ENCODE data around the gene CDK18.

Gene CDK18

DNA sequence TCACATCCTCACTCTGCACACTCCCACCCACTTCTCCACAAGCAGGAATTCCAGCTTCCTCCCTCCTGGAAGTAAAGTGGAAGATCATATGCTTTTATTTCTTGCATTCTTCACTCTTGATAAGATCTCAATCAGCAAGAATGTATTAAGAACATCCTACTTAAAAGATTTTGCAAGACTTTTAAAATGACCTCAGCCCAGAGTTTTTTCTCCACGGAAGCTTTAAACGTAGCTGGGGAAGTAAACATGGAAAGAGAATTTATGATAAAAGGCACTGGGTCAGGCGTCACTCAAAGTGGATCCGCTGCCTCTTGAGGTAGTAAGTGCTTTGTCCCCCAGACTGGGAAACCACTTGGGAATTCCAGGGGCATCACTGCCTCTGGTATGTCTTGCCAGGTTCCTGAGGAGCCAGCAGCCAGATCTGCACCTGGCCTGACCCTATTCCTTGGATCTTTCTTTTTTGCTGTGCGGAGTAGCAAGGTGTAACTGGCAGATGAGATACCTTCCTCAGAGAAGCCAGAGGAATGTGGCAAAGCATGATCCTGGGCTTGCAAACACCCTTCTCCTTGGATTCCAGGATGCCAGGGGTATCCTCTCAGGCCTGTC, 33.9 kb downstream of the CDK18 start:
- peak; percentile 28 to 71 (median 56) for DNase-seq

DNA sequence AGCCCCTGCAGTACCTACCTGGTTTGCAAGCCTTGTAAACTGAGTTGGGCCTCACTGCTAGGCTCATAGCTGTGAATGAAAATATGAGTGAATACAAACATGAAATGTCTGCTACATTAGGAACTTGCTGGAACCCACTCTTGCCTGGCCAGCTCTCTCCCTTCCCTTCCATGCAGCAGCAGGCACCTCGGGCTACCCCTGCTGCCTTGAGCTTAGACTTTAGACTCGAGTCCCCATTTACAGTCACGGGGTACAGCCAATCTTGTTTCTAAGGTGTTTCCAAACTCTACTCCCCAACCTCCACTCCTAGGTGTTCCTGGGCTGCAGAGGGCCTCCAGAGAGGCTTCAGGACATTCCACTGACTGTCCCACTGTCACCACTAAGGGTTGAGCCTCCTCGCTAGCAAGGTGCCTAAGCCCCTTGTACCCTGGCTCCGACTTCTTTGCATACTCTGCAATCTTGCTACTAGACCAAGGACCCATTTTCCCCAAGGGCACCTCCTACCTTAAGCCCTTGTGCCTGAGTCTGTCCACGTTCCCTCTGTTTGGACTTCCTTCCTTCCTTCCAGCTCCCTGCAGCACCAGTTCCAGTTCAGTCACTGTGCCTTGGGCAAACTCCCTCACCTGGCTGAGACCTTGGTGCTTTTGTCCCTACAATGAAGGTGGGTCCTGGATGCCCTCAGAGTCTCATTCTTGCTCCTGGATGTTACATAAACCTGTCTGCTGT, 36.9 kb downstream of the CDK18 start:
- DNase-seq = no peak

DNA sequence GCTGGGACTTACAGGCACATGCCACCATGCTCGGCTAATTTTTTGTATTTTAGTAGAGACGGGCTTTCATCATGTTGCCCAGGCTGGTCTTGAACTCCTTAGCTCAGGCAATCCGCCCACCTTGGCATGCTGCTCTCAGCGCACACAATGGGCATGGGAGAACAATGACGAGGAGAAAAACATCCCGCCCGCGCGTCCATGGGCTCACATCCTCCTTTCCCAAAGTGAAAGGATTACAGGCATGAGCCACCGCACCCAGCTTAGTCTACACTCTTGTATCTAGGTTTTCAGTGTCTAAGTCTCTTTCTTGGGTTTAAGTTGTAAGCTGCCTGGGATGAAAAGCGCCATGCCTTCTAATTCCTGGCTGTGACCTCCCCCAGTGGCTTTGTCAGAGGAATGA, 37.9 kb downstream of the CDK18 start:
- peak; percentile 24 to 59 (median 38) for DNase-seq

DNA sequence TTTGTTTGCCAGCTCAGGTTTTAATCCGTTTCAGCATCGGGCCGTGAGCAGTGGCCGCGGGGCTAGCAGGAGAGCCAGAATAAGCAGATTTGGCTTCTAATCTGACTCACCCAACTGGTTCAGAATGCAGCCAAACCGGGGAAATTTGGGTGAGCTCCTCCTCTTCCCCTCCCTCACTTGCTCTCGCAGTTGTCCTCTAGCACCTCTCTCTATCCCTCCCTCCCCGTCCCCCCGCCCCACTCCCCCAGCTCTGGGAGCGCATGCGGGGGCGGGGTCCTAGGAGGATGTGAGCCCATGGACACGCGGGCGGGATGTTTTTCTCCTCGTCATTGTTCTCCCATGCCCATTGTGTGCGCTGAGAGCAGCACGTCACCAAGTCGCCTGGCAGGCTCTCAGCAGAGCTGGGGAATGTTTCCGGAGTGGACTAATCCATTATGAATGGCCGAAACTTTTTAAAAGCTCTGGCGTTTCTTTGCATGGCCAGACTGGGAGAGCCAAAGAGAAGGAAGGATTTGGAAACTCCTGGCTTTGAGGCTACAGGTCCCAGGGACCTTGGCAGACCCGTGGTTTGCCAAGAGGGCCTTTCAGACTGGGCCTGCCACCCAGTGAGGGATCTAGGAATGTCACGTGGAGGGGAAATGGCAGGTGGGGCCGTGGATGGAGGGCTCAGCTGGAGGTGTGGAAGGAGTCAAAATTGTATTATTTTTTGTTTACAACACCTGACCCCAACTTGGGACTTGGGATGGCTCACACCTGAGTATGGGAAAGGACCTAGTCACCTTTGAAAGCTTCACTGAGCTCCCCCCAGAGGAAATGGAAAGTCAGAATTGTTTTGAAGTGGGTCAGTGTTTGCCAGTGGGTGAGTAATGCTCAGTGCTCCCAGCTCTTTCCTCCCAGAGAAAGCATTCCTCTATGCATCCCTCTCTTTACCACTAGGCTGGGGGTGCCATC, 39.2 kb downstream of the CDK18 start:
- peak; percentile 78 to 94 (median 90) for DNase-seq

DNA sequence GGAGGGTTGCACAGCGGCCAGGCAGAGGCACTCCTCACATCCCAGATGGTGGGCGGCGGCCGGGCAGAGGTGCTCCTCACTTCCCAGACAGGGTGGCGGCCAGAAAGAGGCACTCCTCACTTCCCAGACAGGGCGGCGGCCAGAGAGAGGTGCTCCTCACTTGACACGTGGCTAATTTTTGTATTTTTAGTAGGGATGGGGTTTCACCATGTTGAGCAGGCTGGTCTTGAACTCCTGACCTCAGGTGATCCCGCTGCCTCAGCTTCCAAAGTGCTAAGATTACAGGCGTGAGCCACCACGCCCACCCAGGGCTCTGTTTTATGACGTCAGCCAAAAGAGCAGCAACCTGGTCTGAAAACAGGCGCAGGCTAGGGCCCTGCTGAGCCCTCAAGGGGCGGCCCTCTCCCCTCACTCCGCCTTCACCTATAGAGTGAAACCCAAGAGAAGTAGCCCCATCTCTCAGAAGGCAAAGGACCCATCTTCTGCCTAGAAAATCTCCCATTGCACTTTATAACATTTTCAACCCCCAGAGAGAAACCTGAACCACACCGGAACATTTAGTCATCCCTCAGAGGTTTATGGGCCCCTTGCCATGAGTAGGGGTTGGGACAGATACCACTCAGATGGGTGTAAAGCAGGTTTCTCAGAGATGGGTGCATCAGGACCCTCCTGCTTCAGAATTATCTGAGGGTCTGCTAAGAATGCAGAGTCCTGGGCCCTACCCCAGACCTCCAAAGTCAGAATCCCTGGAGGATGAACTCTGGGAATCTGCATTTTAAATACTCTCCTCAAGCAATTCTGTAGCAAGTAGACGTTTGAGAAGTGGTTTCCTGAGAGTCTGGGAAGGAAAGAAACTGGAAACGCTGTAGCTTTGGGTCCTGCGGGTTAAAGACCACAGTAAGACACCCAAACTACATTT, 40.8 kb downstream of the CDK18 start:
- DNase-seq = no peak

DNA sequence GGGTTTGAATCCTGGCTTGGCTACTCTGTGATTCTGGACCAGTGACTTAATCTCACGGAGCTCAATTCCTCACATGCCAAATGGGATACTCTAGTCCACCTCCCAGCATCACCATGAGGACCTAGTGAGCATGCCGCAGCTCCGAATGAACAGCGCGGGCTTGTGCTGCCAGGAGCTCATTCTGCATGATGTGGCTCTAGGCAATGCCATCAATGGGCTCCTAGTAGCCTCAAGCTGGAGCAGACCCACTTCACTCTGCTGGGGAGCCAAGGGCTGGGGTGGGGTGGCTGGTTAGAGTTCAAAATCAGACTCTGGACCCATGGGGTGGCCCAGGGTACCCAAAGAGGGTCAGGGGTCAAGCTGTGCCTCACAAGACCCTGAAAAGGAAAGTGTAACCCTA, 41.5 kb downstream of the CDK18 start:
- no peak for DNase-seq

DNA sequence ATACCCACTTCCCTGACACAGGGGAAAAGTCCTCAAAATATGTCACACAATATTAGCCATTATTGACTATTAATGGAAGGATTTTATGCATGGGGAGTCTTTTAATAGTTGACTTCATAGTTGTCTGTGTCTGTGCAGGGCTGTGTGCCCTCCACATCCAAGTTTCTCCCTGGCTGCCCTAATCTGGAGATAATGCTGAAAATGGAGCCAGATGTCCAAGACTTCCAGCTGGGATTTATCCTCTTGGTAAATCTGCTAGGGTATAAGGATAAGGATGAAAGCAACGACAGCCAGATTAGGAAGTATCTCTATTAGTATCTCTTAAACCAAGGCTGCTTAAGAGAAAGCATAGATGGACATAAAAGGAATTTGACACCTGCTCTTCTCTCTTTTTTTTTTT, 42.1 kb downstream of the CDK18 start:
- no peak for DNase-seq

DNA sequence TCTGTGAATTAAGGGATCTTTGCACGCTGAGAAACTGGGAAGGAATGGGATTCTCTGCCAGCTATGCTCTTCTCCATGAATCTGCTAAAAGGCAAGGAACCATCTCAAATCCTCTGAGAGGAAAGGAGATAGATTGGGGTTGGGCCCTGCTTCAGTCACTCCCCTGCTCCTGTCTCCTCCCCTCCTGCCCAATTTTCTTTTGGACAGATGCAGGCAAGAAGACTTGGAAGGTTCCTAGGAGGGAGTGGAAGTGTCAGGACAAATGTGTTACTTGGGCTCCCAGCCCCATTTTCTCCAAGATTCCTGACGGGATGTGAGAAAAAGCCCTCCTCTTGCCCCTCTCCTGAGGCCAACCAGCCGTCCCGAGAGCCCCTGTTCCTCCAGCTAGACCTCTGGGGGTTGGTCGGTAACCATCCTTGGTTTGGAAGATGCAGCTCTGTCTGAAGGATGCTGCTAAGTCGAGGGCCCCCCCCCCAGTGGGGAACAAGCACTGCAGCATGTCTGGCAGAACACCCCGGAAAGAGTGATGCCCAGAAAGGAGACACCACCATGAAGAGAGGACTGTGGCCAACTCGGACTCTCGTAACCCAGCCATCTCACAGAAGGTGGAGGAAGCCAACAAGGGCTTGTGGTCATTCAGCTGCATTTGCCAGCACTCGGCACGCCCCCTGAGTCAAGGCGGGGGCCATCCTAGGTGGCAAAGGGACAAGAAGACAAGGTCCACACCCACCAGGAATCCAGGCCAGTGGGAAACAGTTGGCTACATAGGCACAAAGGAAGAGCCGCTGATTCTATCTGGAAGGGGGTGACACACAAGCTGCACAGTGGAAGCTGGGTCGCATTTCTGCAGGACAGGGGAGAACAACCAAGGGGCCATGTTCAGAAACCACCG, 43.7 kb downstream of the CDK18 start:
- DNase-seq = no peak

DNA sequence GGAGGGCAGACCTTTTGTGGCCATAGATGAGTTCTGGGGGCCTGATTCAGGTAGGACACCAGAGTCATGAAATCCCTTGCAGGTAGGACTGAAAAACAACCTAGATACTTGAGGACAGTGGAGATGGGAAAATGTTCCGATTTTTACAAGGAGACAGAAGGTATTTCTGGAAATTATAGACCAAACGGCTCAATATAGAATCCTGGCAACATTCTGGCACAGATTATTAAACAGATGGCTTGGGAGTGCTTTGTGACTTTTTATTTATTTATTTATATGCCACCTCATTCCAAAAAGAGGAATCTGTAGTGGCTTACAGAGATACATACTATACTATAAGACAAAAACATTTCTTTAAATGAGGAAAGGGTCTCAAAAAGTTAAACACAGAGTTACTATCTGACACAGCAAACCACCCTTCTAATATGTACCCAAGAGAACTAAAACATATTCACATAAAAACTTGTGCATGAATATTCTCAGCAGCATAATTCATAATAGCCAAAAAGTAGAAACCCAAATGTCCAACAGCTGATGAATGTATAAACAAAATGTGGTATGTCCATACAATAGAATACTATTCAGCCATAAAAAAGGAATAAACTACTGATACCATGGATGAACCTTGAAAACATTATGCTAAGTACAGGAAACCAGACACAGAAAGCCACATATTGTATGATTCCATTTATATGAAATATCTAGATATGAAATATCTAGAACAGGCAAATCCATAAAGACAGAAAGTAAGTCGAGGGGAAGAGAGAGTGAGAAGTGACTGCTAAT, 49.8 kb downstream of the CDK18 start:
- DNase-seq = no peak

DNA sequence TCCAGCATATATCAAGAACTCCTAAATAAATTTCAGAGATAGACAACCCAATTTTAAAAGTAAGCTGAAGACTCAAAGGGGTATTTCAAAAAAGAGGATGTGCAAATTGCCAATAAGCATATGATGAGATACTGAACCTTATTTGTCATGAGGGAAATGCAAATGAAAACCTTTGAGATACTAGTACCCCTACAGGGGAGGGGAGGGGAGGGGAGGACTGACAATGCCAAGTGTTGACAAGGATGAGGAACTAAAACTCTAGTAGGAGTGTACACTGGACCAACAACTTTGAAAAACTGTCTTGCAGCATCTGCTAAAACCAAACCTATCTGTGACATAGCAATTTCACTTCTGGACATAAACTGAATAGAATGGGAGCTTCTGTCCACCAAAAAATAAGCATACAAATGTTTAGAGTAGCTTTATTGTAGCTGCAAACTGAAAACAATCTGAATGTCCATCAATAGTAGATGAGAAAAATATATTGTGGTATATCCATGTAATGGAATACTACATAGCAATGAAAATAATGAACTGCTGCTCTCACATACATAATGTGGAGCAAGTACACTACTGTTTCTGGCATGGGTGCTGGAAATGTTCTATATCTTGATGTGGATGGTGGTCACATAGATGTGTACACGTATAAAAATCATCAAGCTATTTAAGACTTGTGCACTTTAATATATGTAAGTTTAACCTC, 57.2 kb downstream of the CDK18 start:
- no peak for DNase-seq

DNA sequence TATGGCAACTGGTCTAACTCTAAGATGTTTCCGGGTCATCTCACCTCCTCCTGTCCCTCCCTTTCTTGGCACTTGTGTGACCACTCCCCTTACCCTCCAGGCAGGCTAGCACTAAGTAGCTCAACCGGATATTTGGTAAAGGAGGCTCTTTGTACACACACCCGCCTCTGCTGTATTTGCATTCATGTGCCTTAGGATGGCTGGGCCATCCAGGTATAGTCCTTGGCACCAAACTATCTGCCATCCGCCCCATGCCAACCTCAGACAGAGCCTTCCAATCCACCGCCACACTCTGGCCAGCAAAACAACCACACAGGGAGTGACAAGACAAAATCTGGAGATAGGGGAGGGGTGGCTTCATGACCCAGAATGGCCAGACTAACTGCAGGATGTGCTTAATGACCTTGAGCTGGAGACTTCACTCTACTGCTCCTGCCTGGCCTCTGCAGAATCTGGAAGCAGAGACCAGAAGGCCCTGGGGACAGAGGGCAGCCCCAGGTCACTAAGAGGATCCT, 59.5 kb downstream of the CDK18 start:
- no peak for DNase-seq

DNA sequence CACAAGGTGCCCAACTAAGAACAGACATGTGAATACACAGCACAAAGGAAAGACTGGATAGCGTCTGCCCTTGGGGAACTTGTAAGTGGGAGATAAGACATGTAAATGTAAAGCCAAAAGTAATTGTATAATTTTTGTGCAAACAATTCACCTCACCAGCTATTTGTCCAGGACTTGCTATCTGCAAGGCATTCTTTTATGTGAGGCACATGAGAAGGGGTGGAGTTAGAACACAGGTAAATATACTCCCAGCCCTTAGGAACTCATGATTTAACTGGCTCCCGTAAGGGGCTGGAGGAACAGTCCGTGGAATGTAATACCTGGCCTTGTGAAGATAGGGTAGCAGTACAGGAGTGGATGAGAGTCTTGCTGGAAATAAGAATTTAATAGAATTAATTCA, 61.3 kb downstream of the CDK18 start:
- no peak for DNase-seq

DNA sequence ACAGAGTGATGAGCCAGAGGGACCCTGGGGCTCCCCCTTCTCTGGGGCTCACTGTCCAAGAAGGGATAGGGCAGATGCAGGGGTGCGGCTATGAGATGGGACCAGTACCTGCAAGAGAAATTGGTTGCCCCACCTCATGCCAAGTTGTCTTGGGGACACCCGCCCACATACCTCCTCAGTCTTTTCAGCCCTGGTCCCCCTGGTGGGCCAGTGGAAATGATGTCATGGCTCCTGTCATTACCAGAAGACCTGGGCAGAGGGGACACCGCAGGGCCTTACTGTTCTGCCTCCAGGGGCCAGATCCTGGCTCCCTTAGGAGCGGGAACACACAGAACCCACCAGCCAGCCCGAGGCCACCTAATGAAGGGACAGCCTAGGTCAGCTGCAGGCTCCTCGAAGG, 63.2 kb downstream of the CDK18 start:
- DNase-seq = no peak

DNA sequence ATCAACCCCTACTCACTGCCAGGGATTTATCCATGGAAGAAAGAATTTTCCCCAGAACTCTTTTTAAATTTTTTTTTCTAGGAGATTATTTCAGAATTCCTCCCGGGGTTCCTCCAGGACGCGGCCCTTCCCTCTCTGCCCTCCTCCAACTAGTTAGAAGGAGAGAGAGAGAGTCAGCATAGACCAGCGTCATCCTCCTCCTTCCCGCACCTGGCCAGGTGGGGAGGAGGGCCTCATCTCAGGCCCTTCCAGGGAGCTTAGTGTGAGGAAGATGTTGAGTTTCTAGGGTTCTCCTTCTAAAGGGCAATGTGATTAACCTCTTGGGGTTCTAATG, 63.6 kb downstream of the CDK18 start:
- no peak for DNase-seq

DNA sequence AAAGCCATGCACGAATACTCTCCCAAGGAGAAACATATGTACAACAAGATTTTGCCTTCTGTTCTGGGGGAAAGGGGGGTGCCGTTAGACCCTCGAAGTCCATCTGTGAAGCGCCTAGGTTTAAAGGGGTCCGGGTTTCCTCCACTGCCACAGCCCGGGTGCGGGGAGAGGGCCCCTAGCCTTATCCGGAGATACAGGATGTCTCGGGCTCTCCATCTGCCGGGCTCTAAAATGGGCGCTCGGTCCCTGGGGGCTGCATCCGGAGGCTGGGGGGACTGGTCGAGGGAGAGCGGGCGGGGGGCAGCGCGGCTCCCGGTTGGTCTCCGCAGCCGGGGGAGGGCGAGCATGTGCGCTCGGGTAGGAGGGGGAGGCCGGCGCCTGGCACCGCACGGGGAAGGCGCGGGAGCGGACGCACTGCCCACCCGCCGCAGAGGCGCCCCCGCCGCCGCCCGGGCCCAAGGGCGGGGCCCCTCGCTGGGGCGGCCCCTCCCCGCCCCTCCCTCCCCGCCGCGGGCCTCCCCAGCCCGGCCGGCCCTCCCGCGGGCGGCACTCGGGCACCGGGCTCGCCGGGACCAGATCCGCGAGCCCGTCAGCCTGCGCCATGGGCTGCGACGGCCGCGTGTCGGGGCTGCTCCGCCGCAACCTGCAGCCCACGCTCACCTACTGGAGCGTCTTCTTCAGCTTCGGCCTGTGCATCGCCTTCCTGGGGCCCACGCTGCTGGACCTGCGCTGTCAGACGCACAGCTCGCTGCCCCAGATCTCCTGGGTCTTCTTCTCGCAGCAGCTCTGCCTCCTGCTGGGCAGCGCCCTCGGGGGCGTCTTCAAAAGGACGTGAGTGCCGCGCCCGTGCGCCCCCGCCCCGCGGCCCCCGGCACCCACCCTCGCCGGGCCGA, 64.2 kb downstream of the CDK18 start:
- peak in 1 of 4 experiments; percentile 20 for DNase-seq

DNA sequence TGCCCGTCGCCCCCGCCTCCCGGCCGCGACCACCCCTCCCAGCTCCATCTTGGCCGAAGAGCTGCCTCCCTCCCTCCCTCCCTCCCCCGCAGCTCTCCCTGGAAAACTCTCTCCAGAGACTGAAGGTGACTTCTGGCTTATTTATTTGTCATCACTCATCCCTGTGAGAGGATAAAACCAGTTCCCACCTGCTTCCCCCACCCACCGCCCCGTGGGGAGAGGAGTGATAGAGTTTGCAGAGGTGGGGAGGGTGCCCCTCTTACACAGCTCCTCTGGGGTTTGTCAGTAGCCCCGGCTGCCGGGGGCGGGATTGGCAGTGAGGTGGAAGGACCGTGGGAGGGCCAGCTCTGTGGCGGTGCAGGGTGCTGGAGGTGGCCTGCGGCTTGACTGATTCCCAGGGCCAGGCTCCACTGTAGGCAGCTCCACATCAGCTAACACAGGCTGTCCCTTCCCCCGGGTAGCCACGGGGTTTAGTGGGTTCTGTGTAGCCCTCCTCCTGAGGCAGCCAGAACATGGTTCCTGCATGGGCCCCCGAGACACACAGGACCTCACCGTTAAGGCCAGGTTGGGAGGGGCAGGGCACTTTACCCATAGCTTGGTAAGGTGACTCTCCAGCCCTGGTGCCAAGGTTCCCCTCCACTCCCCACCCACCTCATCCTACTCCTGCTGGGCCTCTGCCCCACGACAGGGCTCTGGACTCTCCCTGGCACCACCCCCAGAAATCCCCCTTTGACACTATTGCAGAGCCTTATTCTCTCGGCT, 65.1 kb downstream of the CDK18 start:
- DNase-seq = no peak

DNA sequence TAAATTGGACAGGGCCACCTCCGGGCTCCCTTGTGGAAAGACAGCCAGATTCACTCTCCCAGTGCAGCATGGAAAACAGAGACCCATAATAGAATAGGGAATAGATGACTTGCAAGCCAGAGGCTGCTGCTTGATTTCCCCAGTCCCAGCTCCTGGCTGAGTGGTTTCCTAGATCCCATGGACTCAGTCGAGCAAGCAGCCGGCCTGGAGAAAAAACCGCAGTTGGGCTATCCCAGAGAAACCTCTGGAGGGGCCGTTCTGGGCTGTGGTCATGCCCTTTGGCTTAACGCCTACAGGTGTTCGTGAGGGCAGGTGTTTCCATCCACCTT, 65.7 kb downstream of the CDK18 start:
- no peak for DNase-seq

Data from suppressor macrophage (primary cell).